Adrenal gland (tissue), 5 donors: Measurements from ENCODE around the gene EFNA5.

Experiments
- CTCF ChIP-seq, 6 experiments: fragments of 450-650 bp in 4 of 6; fragments of 200-600 bp in 2 of 6; sonication (generic) in 1 of 6; IDR thresholded peaks; 1 replicate in 5 of 6; 2 replicates in 1 of 6; pipeline versions ENCODE4 v1.5.1 to v1.8.0; 2016 to 2021; ENCODE audit warnings: antibody characterized with exemption in 6 of 6, mild to moderate bottlenecking in 2 of 6, moderate library complexity in 1 of 6
- POLR2A ChIP-seq, 2 donors: fragments of 450-650 bp; IDR thresholded peaks; one replicate each; pipeline ENCODE4 v1.6.1; 2017; ENCODE audit warnings: antibody characterized with exemption in 2 of 2, mild to moderate bottlenecking in 2 of 2, moderate library complexity in 1 of 2
- donor health status: DM: no; HTN: no; CAD: no.

- TF ChIP-seq CTCF (IDR thresholded peaks at IDR 0.05) (no peak), POLR2A (IDR thresholded peaks at IDR 0.05) (no peak)
Observed at GRCh38 chr5:107558823-107559375, 111.8 kb downstream of the EFNA5 start.
